ENCODE data around the gene CALML5. TPM values are rescaled to one million over a fixed set of nuclear protein-coding genes. Genes with fewer than 3 reads are reported as not detected.

The CALML5 gene
- total RNA-seq, 1 donor from 2014 or later = not detected

DNA sequence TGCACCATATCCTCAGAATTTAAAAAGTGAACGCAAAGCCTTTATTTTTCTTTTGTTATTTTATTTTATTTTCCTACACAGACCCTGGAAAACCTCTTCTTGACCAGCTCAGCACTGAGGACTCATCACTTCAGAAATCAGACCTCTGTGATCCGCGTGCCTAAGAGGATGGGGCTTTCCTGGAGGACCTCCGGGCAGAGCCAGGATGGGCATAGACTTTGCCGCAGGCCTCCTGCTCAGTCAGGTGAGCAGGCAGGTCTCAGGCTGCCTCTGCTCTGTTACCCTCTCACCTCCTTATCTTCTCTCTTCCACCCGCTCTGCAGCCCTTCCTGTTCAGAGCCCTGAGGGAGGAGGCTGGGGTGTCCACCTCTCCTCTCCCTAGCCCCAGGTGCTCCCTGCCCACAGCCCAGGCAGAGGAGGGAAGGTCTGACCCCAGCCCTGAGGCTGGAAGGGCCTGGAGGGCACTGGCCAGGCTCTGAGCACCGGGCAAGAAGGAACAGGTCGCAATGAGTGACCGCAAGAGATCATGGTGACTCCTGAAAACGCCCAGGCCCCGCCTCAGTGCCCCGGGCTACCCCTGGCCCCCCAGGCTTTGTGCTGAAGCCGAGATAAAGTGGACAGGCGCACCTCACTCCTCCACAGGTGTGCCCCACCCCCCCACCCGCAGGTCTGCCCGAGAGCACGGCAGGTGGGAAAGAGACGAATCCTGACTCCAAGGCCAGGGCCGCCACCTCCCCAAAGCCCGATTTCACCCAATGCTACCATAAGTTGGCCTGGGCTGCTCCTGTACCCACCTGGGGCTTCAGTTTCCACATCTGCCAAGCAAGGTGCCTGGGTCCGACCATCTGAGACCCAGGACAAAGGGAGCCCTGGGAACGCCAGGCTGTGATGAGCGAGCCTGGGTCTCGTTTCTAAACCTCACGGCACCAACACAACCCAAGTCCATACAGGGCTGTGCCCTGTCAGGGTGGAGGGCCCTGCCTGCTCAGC, 2.8 kb downstream of the CALML5 start:
- no peak overlapping the region for H3K4me3 ChIP-seq
- H3K9me3 ChIP-seq = peaks cover 0 to 5% of the 10 kb centered on the region in 2 donors
- H3K27me3 ChIP-seq = no peaks in the 10 kb centered on the region
- intact Hi-C loops (cut with DNase I) = no loop called here
- no peak for TF ChIP-seq CTCF (IDR thresholded peaks at IDR 0.05)
- peak in 1 of 2 donors; percentile 35 for DNase-seq (ENCODE audit: low spot score in 2 of 2)
- no peak overlapping the region for H3K27ac ChIP-seq
- H3K4me1 ChIP-seq = no peaks in the 10 kb centered on the region
- no peaks in the 10 kb centered on the region for H3K36me3 ChIP-seq

DNA sequence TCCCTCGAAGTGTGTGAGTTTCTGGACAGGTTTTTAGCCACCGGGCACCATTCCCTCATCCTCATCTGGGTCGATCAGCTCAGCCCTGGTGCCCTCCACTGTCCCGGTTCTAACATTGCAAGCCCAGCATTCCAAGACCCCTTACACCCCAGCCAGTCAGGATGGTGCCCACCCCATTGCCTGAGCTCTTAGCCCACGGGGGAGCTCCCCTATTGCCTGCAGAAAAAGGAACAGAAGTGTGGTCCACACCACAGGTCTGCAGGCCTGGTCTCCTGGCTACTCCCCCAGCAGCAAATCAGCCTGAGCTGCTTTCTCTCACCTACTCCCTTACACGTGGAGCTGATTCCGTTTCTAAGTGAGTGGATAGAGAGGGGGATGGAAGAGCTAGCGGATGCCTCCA, 4.8 kb downstream of the CALML5 start:
- Histone ChIP-seq H3K27me3 (no peaks in the 10 kb centered on the region), H3K9me3 (peaks cover 0 to 5% of the 10 kb centered on the region in 2 donors), H3K36me3 (no peaks in the 10 kb centered on the region), H3K27ac (no peak overlapping the region), H3K4me1 (no peaks in the 10 kb centered on the region), H3K4me3 (no peak overlapping the region)
- no peak for DNase-seq (ENCODE audit: low spot score in 2 of 2)
- intact Hi-C loops (cut with DNase I) = no loop called here
- TF ChIP-seq CTCF (IDR thresholded peaks at IDR 0.05) = no peak

- H3K4me1 ChIP-seq = no peaks in the 10 kb centered on the region
- intact Hi-C loops (cut with DNase I) = no loop called here
- H3K4me3 ChIP-seq = no peak overlapping the region
- no peak for TF ChIP-seq CTCF (IDR thresholded peaks at IDR 0.05)
- no peak for DNase-seq (ENCODE audit: low spot score in 2 of 2)
- no peaks in the 10 kb centered on the region for H3K36me3 ChIP-seq
- H3K27ac ChIP-seq = no peak overlapping the region
- H3K27me3 ChIP-seq = no peaks in the 10 kb centered on the region
- H3K9me3 ChIP-seq = peaks cover 0 to 5% of the 10 kb centered on the region in 2 donors
These were observed 5.7 kb downstream of the CALML5 start for GRCh38 chr10:5493691-5494090.

GRCh38 chr10:5492929-5493576, 6.3 kb downstream of the CALML5 start:
- H3K4me1 ChIP-seq = no peaks in the 10 kb centered on the region
- TF ChIP-seq CTCF (IDR thresholded peaks at IDR 0.05) = no peak
- no peaks in the 10 kb centered on the region for H3K36me3 ChIP-seq
- H3K4me3 ChIP-seq = no peak overlapping the region
- intact Hi-C loops (cut with DNase I) = no loop called here
- H3K27me3 ChIP-seq = no peaks in the 10 kb centered on the region
- peaks cover 0 to 5% of the 10 kb centered on the region in 2 donors for H3K9me3 ChIP-seq
- H3K27ac ChIP-seq = no peak overlapping the region
- no peak for DNase-seq (ENCODE audit: low spot score in 2 of 2)

DNA sequence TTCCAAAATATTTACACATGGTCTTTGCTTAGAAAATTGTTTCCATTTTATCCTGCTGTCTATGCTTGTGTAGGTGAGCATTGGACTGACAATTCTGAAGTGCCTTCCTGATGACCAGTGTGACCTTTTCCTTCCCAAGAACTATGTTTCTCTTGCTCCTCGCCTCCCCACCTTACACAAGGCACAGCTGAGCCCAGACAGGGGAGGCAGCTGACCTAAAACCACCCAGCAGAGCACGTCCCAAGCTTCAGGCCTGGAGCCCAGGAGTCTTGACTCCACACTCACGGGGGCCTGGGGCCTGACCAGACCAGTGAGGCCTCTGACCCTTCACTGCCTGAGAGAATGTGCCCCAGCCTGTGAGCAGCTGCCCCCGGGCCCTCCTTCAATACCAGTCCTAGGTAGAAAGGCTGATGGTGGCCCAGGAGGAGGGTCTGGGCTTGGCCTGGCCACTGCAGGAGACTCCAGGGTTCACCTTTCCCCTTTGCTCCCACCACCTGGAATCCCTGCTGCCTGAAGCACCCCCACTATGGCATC, 7.0 kb downstream of the CALML5 start:
- DNase-seq (ENCODE audit: low spot score in 2 of 2) = no peak
- Histone ChIP-seq H3K36me3 (no peaks in the 10 kb centered on the region), H3K4me1 (no peaks in the 10 kb centered on the region), H3K9me3 (peaks cover 0 to 5% of the 10 kb centered on the region in 2 donors), H3K4me3 (no peak overlapping the region), H3K27me3 (no peaks in the 10 kb centered on the region), H3K27ac (no peak overlapping the region)
- intact Hi-C loops (cut with DNase I) = no loop called here
- no peak for TF ChIP-seq CTCF (IDR thresholded peaks at IDR 0.05)

All from ascending aorta (tissue), 2 donors.